Right cardiac atrium (tissue), 5 donors: ENCODE measurements around the gene SLCO2B1. TPM values are rescaled to one million over a fixed set of nuclear protein-coding genes. Genes with fewer than 3 reads are reported as not detected.

ENCODE experiments used
- ATAC-seq, 2 donors: fragments of 200-7000 bp; cut with Tn5 transposase; one replicate each; pipeline versions ENCODE4 v1.8.0 to v1.9.1; 2020; ENCODE audit warnings: moderate library complexity in 2 of 2, mild to moderate bottlenecking in 1 of 2
- DNase-seq, 3 donors: peaks; one replicate each; pipeline ENCODE4 v3.0.0-alpha.2; 2020
- H3K27ac ChIP-seq: one replicate; pipeline ENCODE4 v1.5.1; 2013; ENCODE audit warnings: mild to moderate bottlenecking, low read length, control low read depth, moderate library complexity
- H3K27me3 ChIP-seq: one replicate; pipeline ENCODE4 v1.6.1; 2013; ENCODE audit not compliant: control insufficient read depth, insufficient read depth
- H3K4me1 ChIP-seq: one replicate; pipeline ENCODE4 v1.6.1; 2013; ENCODE audit warnings: low read length; ENCODE audit not compliant: control insufficient read depth, insufficient read depth
- H3K4me3 ChIP-seq: one replicate; pipeline ENCODE4 v1.5.1; 2013; ENCODE audit warnings: low read length, control low read depth
- H3K9me3 ChIP-seq: one replicate; pipeline ENCODE4 v1.6.1; 2013; ENCODE audit warnings: low read length; ENCODE audit not compliant: control insufficient read depth
- WGBS: extraction: QIAGEN DNeasy Blood & Tissue Kit; methylation state at CpG from one replicate; pipeline ENCODE4 v1.1.7; 2013; 5-methylcytosine and 5-hydroxymethylcytosine counted together
- intact Hi-C, 4 donors: fragments of 100-400 bp; cut with DNase I; formaldehyde crosslinking; loops; one replicate each; pipeline versions ENCODE4 v1.11.0 to v1.14.0; 2022 to 2023
- polyA plus RNA-seq: library from polyadenylated mRNA; stranded (reverse); fragments of 200-250 nt; gene quantifications from one replicate; pipeline ENCODE4 v1.2.3, GENCODE V29; 2013
- total RNA-seq, 4 donors: library from RNA; stranded (reverse); fragmentation: NEBNext Ultra II Directional; extraction: Animal tissue kit (Norgen Biotek cat#: 25700); gene quantifications; one replicate each; pipeline ENCODE4 v1.2.1, GENCODE V29; 2021
- donor health status: healthy with polysubstance abuse.
- donor health status: DM: no; HTN: yes; CAD: no.
- donor health status: DM: no; HTN: no; CAD: no.
- donor health status: DM: no; HTN: yes; CAD: no; lungs with severe emphysema.
- donor health status: DM: yes; HTN: yes; CAD: no.

Gene SLCO2B1
- total and polyA plus RNA-seq, 5 donors, result 5.1 to 40.7 (median 23.5) TPM

- no peak overlapping the region for H3K27ac ChIP-seq
- WGBS, result 57% methylated on average over 7 of the region's 7 CpGs
- ATAC-seq, result peak; percentile 82 to 88
- no peak overlapping the region for H3K4me3 ChIP-seq
- no peaks in the 10 kb centered on the region for H3K27me3 ChIP-seq
- H3K4me1 ChIP-seq, result peaks cover 10% of the 10 kb centered on the region
- DNase-seq, result peak; percentile 81 to 92 (median 89)
- intact Hi-C loops, result no loop called here
- H3K9me3 ChIP-seq, result no peaks in the 10 kb centered on the region
These were observed 44.5 kb downstream of the SLCO2B1 start for GRCh38 chr11:75195167-75195962.

DNA sequence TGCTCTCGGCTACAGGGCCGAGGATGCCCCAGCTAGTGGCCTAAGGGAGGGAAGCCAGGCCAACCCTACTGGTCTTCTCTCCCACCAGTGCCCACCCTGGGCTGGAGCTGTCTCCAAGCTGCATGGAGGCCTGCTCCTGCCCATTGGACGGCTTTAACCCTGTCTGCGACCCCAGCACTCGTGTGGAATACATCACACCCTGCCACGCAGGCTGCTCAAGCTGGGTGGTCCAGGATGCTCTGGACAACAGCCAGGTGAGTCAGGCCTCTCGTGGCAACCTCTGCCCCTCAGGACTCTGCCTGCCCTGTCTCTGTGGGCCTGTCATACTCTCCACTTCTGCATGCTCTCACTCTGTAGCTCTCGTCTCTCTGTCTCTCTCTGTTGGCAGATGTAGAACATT, 45.5 kb downstream of the SLCO2B1 start:
- H3K27me3 ChIP-seq, result no peaks in the 10 kb centered on the region
- no peak for ATAC-seq
- no peak overlapping the region for H3K27ac ChIP-seq
- H3K4me3 ChIP-seq, result no peak overlapping the region
- no peaks in the 10 kb centered on the region for H3K9me3 ChIP-seq
- 75% methylated on average over 8 of the region's 8 CpGs for WGBS
- intact Hi-C loops, result no loop called here
- peaks cover 7% of the 10 kb centered on the region for H3K4me1 ChIP-seq
- DNase-seq, result no peak

GRCh38 chr11:75197512-75198277, 46.8 kb downstream of the SLCO2B1 start:
- no peak for ATAC-seq
- H3K9me3 ChIP-seq, result no peaks in the 10 kb centered on the region
- no peak overlapping the region for H3K27ac ChIP-seq
- 93% methylated on average over 4 of the region's 4 CpGs for WGBS
- H3K4me1 ChIP-seq, result peaks cover 7% of the 10 kb centered on the region
- H3K4me3 ChIP-seq, result no peak overlapping the region
- intact Hi-C loops, result no loop called here
- DNase-seq, result no peak
- H3K27me3 ChIP-seq, result no peaks in the 10 kb centered on the region

DNA sequence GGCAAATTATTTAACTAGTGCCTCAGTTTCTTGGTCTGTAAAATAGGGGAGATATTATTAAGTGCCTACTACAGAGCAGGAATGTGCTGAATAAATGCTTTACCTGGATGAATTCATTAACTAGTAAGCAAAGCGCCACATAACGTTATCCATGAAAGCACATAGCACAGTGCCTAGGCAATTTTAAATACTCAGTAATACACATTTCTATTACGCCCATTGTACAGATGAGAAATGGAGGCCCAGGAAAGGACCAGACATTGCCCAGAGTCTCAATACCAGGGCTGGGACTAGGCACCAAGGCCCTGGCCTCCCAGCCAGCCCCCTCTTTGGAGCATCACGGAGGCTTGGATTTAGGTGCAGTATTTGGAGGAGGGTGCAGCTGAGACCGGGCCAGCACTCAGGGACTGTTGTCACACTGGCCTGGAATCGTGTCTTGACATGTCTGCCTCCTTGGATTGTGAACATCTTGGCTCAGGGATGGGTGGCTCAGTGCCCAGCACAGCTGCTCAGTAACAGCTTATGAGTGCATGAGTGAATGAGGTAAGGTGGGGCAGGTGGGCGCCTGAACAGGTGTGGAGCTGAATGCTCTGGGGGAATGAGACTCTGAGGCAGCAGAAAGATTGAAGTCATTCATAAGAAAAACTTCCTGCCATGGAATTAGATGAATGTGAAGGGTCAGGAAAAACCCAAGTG, 47.5 kb downstream of the SLCO2B1 start:
- Histone ChIP-seq H3K4me1 (peaks cover 7% of the 10 kb centered on the region), H3K27me3 (no peaks in the 10 kb centered on the region), H3K27ac (no peak overlapping the region), H3K9me3 (no peaks in the 10 kb centered on the region), H3K4me3 (no peak overlapping the region)
- peak in 1 of 3 donors; percentile 60 for DNase-seq
- no peak for ATAC-seq
- intact Hi-C loops, result no loop called here
- WGBS, result 82% methylated on average over 7 of the region's 7 CpGs

DNA sequence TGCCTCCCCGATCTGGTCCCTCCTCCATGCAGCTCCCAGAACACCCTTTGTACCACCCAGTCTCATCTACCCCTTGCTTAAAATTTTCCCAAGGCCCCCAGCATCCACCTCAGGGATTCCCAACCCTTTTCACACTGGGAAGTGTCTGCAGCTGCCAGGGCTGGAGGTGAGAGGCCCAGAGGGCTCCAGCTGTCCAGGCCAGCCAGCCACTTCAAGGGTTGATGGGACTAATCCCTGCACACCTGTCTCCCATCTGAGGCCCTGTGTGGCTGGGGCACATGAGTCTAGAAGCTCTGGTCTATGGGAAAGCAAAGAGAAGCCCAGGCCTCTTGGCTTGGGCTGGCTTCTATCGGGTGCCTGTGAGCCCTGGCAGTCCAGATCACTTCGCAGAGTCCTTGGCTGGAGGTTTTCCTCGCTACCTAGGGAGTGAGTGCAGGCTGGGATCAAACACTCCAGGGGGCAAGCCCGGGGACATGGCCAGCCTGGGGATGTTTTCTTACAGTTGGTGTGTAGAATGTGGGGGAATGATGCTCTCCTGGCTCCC, 48.6 kb downstream of the SLCO2B1 start:
- intact Hi-C loops, result no loop called here
- Histone ChIP-seq H3K27ac (no peak overlapping the region), H3K27me3 (no peaks in the 10 kb centered on the region), H3K4me1 (peaks cover 4% of the 10 kb centered on the region), H3K9me3 (no peaks in the 10 kb centered on the region), H3K4me3 (no peak overlapping the region)
- 73% methylated on average over 5 of the region's 5 CpGs for WGBS
- ATAC-seq (no peak), DNase-seq (no peak)

DNA sequence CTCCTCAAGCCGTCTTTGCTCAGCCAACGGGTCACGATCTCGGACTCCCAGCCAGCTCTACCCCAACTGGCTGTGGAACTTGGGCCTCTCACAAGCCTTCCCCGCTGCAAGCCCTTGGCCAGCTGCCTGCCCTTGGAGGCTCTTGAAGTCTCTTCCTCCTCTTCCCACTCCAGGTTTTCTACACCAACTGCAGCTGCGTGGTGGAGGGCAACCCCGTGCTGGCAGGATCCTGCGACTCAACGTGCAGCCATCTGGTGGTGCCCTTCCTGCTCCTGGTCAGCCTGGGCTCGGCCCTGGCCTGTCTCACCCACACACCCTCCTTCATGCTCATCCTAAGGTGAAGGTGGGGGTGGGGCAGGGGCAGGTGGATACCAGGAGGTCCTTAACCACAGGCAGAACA, 49.1 kb downstream of the SLCO2B1 start:
- no peak overlapping the region for H3K27ac ChIP-seq
- H3K9me3 ChIP-seq, result no peaks in the 10 kb centered on the region
- DNase-seq (peak; percentile 51 to 86 (median 86)), ATAC-seq (no peak)
- H3K4me1 ChIP-seq, result peaks cover under 1% of the 10 kb centered on the region
- 45% methylated on average over 10 of the region's 10 CpGs for WGBS
- no peak overlapping the region for H3K4me3 ChIP-seq
- intact Hi-C loops, result no loop called here
- H3K27me3 ChIP-seq, result no peaks in the 10 kb centered on the region

GRCh38 chr11:75200531-75200930, 49.6 kb downstream of the SLCO2B1 start:
- H3K4me1 ChIP-seq, result no peaks in the 10 kb centered on the region
- ATAC-seq (no peak), DNase-seq (no peak)
- H3K9me3 ChIP-seq, result no peaks in the 10 kb centered on the region
- no peak overlapping the region for H3K27ac ChIP-seq
- WGBS, result 92% methylated on average over 2 of the region's 2 CpGs
- intact Hi-C loops, result no loop called here
- no peaks in the 10 kb centered on the region for H3K27me3 ChIP-seq
- no peak overlapping the region for H3K4me3 ChIP-seq

GRCh38 chr11:75201771-75202170, 50.9 kb downstream of the SLCO2B1 start:
- no peak for DNase-seq
- H3K4me1 ChIP-seq, result no peaks in the 10 kb centered on the region
- intact Hi-C loops, result no loop called here
- ATAC-seq, result no peak
- no peak overlapping the region for H3K27ac ChIP-seq
- no peak overlapping the region for H3K4me3 ChIP-seq
- WGBS, result 75% methylated on average over 3 of the region's 3 CpGs
- no peaks in the 10 kb centered on the region for H3K27me3 ChIP-seq
- H3K9me3 ChIP-seq, result no peaks in the 10 kb centered on the region

DNA sequence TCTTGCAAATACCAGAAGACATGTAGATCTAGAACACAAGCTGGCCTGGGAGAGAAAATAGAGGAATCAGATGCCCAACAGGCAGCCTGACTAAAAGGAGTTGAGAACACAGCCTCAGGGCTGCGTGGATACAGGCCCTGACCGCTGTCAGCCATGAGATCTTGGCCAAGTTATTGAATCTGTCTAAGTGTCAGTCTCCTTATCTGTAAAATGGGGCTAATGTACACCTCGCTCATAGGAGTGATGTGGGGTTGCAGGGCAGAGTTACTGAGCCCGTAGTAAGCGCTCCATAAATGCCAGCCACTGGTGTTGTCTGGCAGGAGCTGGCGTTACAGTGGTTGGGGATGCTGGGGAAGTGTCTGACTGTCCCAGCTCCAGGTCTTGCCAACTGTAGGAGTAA, 51.3 kb downstream of the SLCO2B1 start:
- Histone ChIP-seq H3K9me3 (no peaks in the 10 kb centered on the region), H3K4me1 (no peaks in the 10 kb centered on the region), H3K27me3 (no peaks in the 10 kb centered on the region), H3K4me3 (no peak overlapping the region), H3K27ac (no peak overlapping the region)
- WGBS, result 91% methylated on average over 6 of the region's 6 CpGs
- DNase-seq (no peak), ATAC-seq (no peak)
- intact Hi-C loops, result no loop called here

DNA sequence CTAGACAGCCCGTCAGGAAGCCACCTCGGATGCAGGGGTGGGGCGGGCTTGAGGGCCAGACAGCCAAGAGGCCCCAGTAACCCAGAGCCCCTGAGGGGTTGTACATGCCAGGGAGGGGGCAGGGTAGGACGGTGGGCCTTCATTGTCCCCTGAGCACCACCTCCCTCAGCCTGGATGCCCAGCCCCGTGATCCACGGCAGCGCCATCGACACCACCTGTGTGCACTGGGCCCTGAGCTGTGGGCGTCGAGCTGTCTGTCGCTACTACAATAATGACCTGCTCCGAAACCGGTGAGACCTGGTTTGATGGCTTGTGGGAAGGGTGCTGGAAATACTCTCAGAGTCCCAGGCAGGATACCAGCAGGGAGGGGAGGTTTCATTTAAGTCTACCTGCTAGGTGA, 52.2 kb downstream of the SLCO2B1 start:
- Histone ChIP-seq H3K4me3 (no peak overlapping the region), H3K27me3 (no peaks in the 10 kb centered on the region), H3K9me3 (no peaks in the 10 kb centered on the region), H3K27ac (no peak overlapping the region), H3K4me1 (no peaks in the 10 kb centered on the region)
- DNase-seq (no peak), ATAC-seq (no peak)
- intact Hi-C loops, result no loop called here
- 87% methylated on average over 13 of the region's 13 CpGs for WGBS

- no peak overlapping the region for H3K27ac ChIP-seq
- H3K4me3 ChIP-seq, result no peak overlapping the region
- no peak for DNase-seq
- H3K9me3 ChIP-seq, result no peaks in the 10 kb centered on the region
- H3K27me3 ChIP-seq, result no peaks in the 10 kb centered on the region
- intact Hi-C loops, result loop anchor here in 3 of 4 donors (2.0 kb wide), 2 partner anchors 59 to 63 kb away; no protein-coding TSS in a partner anchor
- H3K4me1 ChIP-seq, result no peaks in the 10 kb centered on the region
- 96% methylated on average over 2 of the region's 2 CpGs for WGBS
- ATAC-seq, result no peak
These were observed 52.7 kb downstream of the SLCO2B1 start for GRCh38 chr11:75203641-75204011.
